IMR-90 (cell line): Measurements from ENCODE around the gene CREG2. TPM values are rescaled to one million over a fixed set of nuclear protein-coding genes. Genes with fewer than 3 reads are reported as not detected.

Experiments
- ATAC-seq: fragments of 200-7000 bp; cut with Tn5 transposase; 2 replicates; pipeline ENCODE4 v1.9.1; 2020; ENCODE audit warnings: low read depth, mild to moderate bottlenecking, moderate library complexity
- BruUV-seq: library from RNA; stranded (reverse); fragments of 400-500 nt; replicated peaks from 2 replicates; lab custom pipeline; 2021; lab: Mats Ljungman, UMichigan
- CTCF ChIA-PET: fragments of 300-600 bp; formaldehyde crosslinking; extraction: SDS; loops from one replicate; lab custom pipeline; 2021; ENCODE audit warnings: antibody characterized with exemption; lab: Yijun Ruan, JAX
- POLR2A ChIA-PET: fragments of 300-600 bp; sonication (Branson Sonifier 250); formaldehyde crosslinking; loops from one replicate; lab custom pipeline; 2022; ENCODE audit warnings: antibody characterized with exemption; ENCODE audit not compliant: unreplicated experiment; lab: Charles Lee
- DNase-seq: peaks from one replicate; pipeline ENCODE4 v3.0.0; 2013
- H2AFZ ChIP-seq: replicated peaks from 2 replicates; pipeline ENCODE3; 2013; ENCODE audit warnings: low read length, mild to moderate bottlenecking; ENCODE audit not compliant: poor library complexity
- H2AK5ac ChIP-seq: 2 replicates; pipeline ENCODE4 v1.6.1; 2013; ENCODE audit warnings: low read depth, low read length, inconsistent platforms
- H2AK9ac ChIP-seq: replicated peaks from 2 replicates; pipeline ENCODE3; 2013; ENCODE audit warnings: mild to moderate bottlenecking, low read depth, low read length, moderate library complexity; ENCODE audit not compliant: poor library complexity
- H2BK120ac ChIP-seq: 2 replicates; pipeline ENCODE4 v1.6.1; 2013; ENCODE audit warnings: low read depth, low read length, inconsistent platforms
- H2BK15ac ChIP-seq: 3 replicates; pipeline ENCODE4 v1.6.1; 2013; ENCODE audit warnings: low read depth, low read length, inconsistent platforms
- H2BK20ac ChIP-seq: 2 replicates; pipeline ENCODE4 v1.6.1; 2013; ENCODE audit warnings: low read depth, mild to moderate bottlenecking, inconsistent platforms, low read length, moderate library complexity
- H2BK5ac ChIP-seq: 2 replicates; pipeline ENCODE4 v1.6.1; 2013; ENCODE audit warnings: mild to moderate bottlenecking, low read depth, low read length, inconsistent platforms; ENCODE audit not compliant: poor library complexity, severe bottlenecking
- H3K14ac ChIP-seq: replicated peaks from 2 replicates; pipeline ENCODE4 v1.6.1; 2013; ENCODE audit warnings: low read depth, low read length, inconsistent platforms
- H3K18ac ChIP-seq: 2 replicates; pipeline ENCODE4 v1.6.1; 2013; ENCODE audit warnings: low read depth, low read length, control low read depth
- H3K23ac ChIP-seq: 2 replicates; pipeline ENCODE4 v1.6.1; 2013; ENCODE audit warnings: low read depth, low read length, inconsistent platforms
- H3K27ac ChIP-seq: 2 replicates; pipeline ENCODE4 v1.5.1; 2013; ENCODE audit warnings: mild to moderate bottlenecking, control low read depth, low read length; ENCODE audit not compliant: insufficient read depth
- H3K27me3 ChIP-seq: 2 replicates; pipeline ENCODE4 v1.6.1; 2013; ENCODE audit warnings: low read length; ENCODE audit not compliant: control insufficient read depth, insufficient read depth
- H3K36me3 ChIP-seq: 2 replicates; pipeline ENCODE4 v1.6.1; 2013; ENCODE audit warnings: low read length, mixed read lengths; ENCODE audit not compliant: control insufficient read depth, insufficient read depth
- H3K4ac ChIP-seq: 2 replicates; pipeline ENCODE4 v1.6.1; 2013; ENCODE audit warnings: low read depth, low read length, inconsistent platforms
- H3K4me1 ChIP-seq: 2 replicates; pipeline ENCODE4 v1.6.1; 2013; ENCODE audit warnings: low read length, mixed read lengths; ENCODE audit not compliant: control insufficient read depth, insufficient read depth
- H3K4me2 ChIP-seq: 2 replicates; pipeline ENCODE4 v1.6.1; 2013; ENCODE audit warnings: low read depth, mild to moderate bottlenecking, control low read depth, low read length, moderate library complexity
- H3K4me3 ChIP-seq: 2 replicates; pipeline ENCODE4 v1.5.1; 2013; ENCODE audit warnings: low read depth, mild to moderate bottlenecking, control low read depth, low read length, moderate library complexity; ENCODE audit not compliant: insufficient read depth
- H3K56ac ChIP-seq: 2 replicates; pipeline ENCODE4 v1.6.1; 2013; ENCODE audit warnings: low read length, inconsistent platforms; ENCODE audit not compliant: insufficient read depth; ENCODE audit errors: extremely low read depth
- H3K79me1 ChIP-seq, 2 experiments: 2 replicates each; pipeline ENCODE4 v1.6.1; 2013; ENCODE audit warnings: low read length in 2 of 2, inconsistent platforms in 1 of 2, low read depth in 1 of 2
- H3K9ac ChIP-seq: 2 replicates; pipeline ENCODE4 v1.6.1; 2013; ENCODE audit warnings: low read depth, low read length, control low read depth
- H3K9me1 ChIP-seq: 2 replicates; pipeline ENCODE4 v1.6.1; 2013; ENCODE audit warnings: low read length, inconsistent platforms; ENCODE audit not compliant: insufficient read depth
- H3K9me3 ChIP-seq: 2 replicates; pipeline ENCODE4 v1.6.1; 2013; ENCODE audit warnings: low read length; ENCODE audit not compliant: control insufficient read depth, insufficient read depth
- H4K20me1 ChIP-seq: 2 replicates; pipeline ENCODE4 v1.6.1; 2013; ENCODE audit warnings: low read length, inconsistent platforms; ENCODE audit not compliant: insufficient read depth
- H4K5ac ChIP-seq: 2 replicates; pipeline ENCODE4 v1.6.1; 2013; ENCODE audit warnings: mild to moderate bottlenecking, low read depth, low read length, control low read depth
- H4K8ac ChIP-seq, 2 experiments: 2 replicates each; pipeline ENCODE4 v1.6.1; 2013; ENCODE audit warnings: low read depth in 2 of 2, low read length in 2 of 2, control low read depth in 1 of 2, inconsistent platforms in 1 of 2
- H4K91ac ChIP-seq: 2 replicates; pipeline ENCODE4 v1.6.1; 2013; ENCODE audit warnings: low read depth, low read length, inconsistent platforms; ENCODE audit not compliant: insufficient read depth
- FOS ChIP-seq: fragments of 150-350 bp; IDR thresholded peaks from 2 replicates; pipeline ENCODE4 v1.6.1; 2016; ENCODE audit warnings: low read depth, low read length
- RCOR1 ChIP-seq: IDR thresholded peaks from 2 replicates; pipeline ENCODE4 v1.6.1; 2012; ENCODE audit warnings: mild to moderate bottlenecking, low read length, improper control_type of control experiment; ENCODE audit not compliant: insufficient replicate concordance
- RFX5 ChIP-seq: IDR thresholded peaks from 2 replicates; pipeline ENCODE4 v1.8.0; 2012; ENCODE audit warnings: low read depth, mild to moderate bottlenecking, low read length, moderate library complexity
- WGBS, 2 experiments: methylation state at CpG; one replicate each; pipeline versions ENCODE4 v1.1.5 to v1.1.7; 2013; ENCODE audit warnings: missing lambda C conversion rate in 2 of 2; ENCODE audit not compliant: insufficient read length in 1 of 2; ENCODE audit errors: extremely low coverage in 2 of 2; 5-methylcytosine and 5-hydroxymethylcytosine counted together
- dilution Hi-C: fragments of 300-500 bp; cut with HindIII; formaldehyde crosslinking; loops from one replicate; pipeline ENCODE4 v1.14.3; 2018; ENCODE audit warnings: low sequenced_read_pairs; ENCODE audit not compliant: unreplicated experiment
- in situ Hi-C: fragments of 300-500 bp; cut with MboI; formaldehyde crosslinking; loops from 3 replicates; pipeline ENCODE4 v1.14.3; 2019; ENCODE audit warnings: low sequenced_read_pairs, inconsistent platforms, mixed read lengths
- intact Hi-C: fragments of 100-400 bp; cut with micrococcal nuclease; formaldehyde crosslinking; loops from 2 replicates; pipeline ENCODE4 v1.10.0; 2022
- polyA plus RNA-seq, 3 experiments: library from polyadenylated mRNA; depleted of rRNA; stranded (reverse); fragments of >200 nt; gene quantifications; 2 replicates each; pipeline ENCODE4 v1.2.3, GENCODE V29; 2012; ENCODE audit warnings: low replicate concordance in 1 of 3
- total RNA-seq: library from RNA; depleted of rRNA; stranded (reverse); fragments of >200 nt; gene quantifications from 2 replicates; pipeline ENCODE4 v1.2.3, GENCODE V29; 2012
- TF ChIP-seq, protein P1 (sequence below): fragments of 150-350 bp; IDR thresholded peaks from 2 replicates; pipeline ENCODE4 v1.6.1; 2016; ENCODE audit warnings: low read depth, mild to moderate bottlenecking, low read length, moderate library complexity, borderline replicate concordance

Gene CREG2
- total and polyA plus RNA-seq, 2 of the 4 experiments (the other 2 are of a cell fraction): 0.17 TPM; not detected in 1

DNA sequence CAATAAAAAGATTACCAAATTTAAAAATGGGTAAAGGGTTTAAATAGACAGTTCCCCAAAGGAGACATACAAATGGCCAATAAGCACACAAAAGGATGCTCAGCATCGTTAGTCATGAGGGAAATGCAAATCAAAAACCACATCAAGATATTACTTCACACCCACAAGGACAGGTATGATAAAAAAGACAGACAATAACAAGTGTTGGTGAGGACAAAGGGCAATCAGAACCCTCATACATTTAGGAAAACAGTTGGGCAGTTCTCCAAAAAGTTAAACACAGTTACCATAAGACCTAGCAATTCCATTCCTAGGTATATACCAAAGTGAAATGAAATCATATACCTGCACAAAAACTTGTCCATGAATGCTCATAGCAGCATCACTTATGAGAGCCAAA, 14.5 kb downstream of the CREG2 start:
- dilution Hi-C loops: no loop called here
- Histone ChIP-seq H3K14ac (no peak overlapping the region), H4K8ac (no peak overlapping the region), H4K91ac (no peak overlapping the region), H2AK5ac (no peak overlapping the region), H2BK15ac (no peak overlapping the region), H3K4ac (no peak overlapping the region), H3K4me3 (no peak overlapping the region), H3K27ac (no peak overlapping the region), H3K56ac (no peak overlapping the region), H3K9me3 (no peaks in the 10 kb centered on the region), H2BK5ac (no peak overlapping the region), H2BK120ac (no peak overlapping the region), H3K9me1 (no peaks in the 10 kb centered on the region), H3K9ac (no peak overlapping the region), H3K4me1 (no peaks in the 10 kb centered on the region), H2BK20ac (no peak overlapping the region), H2AK9ac (no peak overlapping the region), H3K18ac (no peak overlapping the region), H3K79me1 (no peaks in the 10 kb centered on the region), H3K4me2 (no peak overlapping the region), H4K5ac (no peak overlapping the region), H4K20me1 (no peaks in the 10 kb centered on the region), H3K36me3 (no peaks in the 10 kb centered on the region), H3K23ac (no peak overlapping the region), H3K27me3 (peaks cover 12% of the 10 kb centered on the region), H2AFZ (no peak overlapping the region)
- CTCF ChIA-PET: no interaction called here
- DNase-seq (no peak), ATAC-seq (no peak)
- POLR2A ChIA-PET: no interaction called here
- intact Hi-C loops: no loop called here
- in situ Hi-C loops: no loop called here
- no TSS peak for BruUV-seq
- TF ChIP-seq RFX5 (no peak), FOS (no peak), RCOR1 (no peak)
- TF ChIP-seq, protein P1, sequence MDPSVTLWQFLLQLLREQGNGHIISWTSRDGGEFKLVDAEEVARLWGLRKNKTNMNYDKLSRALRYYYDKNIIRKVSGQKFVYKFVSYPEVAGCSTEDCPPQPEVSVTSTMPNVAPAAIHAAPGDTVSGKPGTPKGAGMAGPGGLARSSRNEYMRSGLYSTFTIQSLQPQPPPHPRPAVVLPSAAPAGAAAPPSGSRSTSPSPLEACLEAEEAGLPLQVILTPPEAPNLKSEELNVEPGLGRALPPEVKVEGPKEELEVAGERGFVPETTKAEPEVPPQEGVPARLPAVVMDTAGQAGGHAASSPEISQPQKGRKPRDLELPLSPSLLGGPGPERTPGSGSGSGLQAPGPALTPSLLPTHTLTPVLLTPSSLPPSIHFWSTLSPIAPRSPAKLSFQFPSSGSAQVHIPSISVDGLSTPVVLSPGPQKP: no peak
- no CpG with 5 or more reads among the region's 1 CpG for WGBS, 2 experiments
